ENCODE results near the gene PMEL. TPM values are rescaled to one million over a fixed set of nuclear protein-coding genes. Genes with fewer than 3 reads are reported as not detected.

PMEL gene
- total and polyA plus RNA-seq, 7 donors, result 0.14 to 0.37 (median 0.22) TPM; not detected in 3

Other genes with a start within 250 kb of the PMEL start
- 100 to 1,000 TPM; 127 to 193 (median 165) TPM for gene BLOC1S1, start 250.0 kb downstream of the PMEL start, total RNA-seq
- 100 to 1,000 TPM; 185 to 260 (median 228) TPM for gene BLOC1S1, start 250.0 kb downstream of the PMEL start, polyA plus RNA-seq
- gene RDH5, start 245.6 kb downstream of the PMEL start, total RNA-seq, result 10 to 100 TPM; 11.4 to 25.4 (median 16.0) TPM
- 10 to 100 TPM in 2 of 3 donors, 1 to 10 TPM in 1; 7.0 to 14.0 (median 11.9) TPM for gene RDH5, start 245.6 kb downstream of the PMEL start, polyA plus RNA-seq
- gene CD63, start 237.0 kb downstream of the PMEL start, total RNA-seq, result 1,000 to 10,000 TPM in 2 of 4 donors, 100 to 1,000 TPM in 2; 592 to 1,401 (median 983) TPM
- gene CD63, start 237.0 kb downstream of the PMEL start, polyA plus RNA-seq, result 1,000 to 10,000 TPM; 1,147 to 2,407 (median 1,257) TPM
- 1 to 10 TPM in 3 of 4 donors, under 1 TPM in 1; 0.88 to 4.8 (median 1.4) TPM for gene GDF11, start 222.9 kb downstream of the PMEL start, total RNA-seq
- 1 to 10 TPM in 2 of 3 donors, under 1 TPM in 1; 0.34 to 3.7 (median 2.3) TPM for gene GDF11, start 222.9 kb downstream of the PMEL start, polyA plus RNA-seq
- 10 to 100 TPM; 38.3 to 52.6 (median 43.0) TPM for gene SARNP, start 148.3 kb downstream of the PMEL start, total RNA-seq
- gene SARNP, start 148.3 kb downstream of the PMEL start, polyA plus RNA-seq, result 10 to 100 TPM; 72.6 to 98.0 (median 81.5) TPM
- 10 to 100 TPM; 12.6 to 27.2 (median 15.0) TPM for gene ORMDL2, start 148.0 kb downstream of the PMEL start, total RNA-seq
- gene ORMDL2, start 148.0 kb downstream of the PMEL start, polyA plus RNA-seq, result 10 to 100 TPM; 21.6 to 68.2 (median 24.3) TPM
- 10 to 100 TPM; 10.8 to 15.5 (median 12.6) TPM for gene DNAJC14, start 136.5 kb downstream of the PMEL start, total RNA-seq
- 10 to 100 TPM; 10.5 to 23.8 (median 20.1) TPM for gene DNAJC14, start 136.5 kb downstream of the PMEL start, polyA plus RNA-seq
- gene MMP19, start 123.1 kb downstream of the PMEL start, total RNA-seq, result 1 to 10 TPM; 1.4 to 2.8 (median 1.8) TPM
- gene MMP19, start 123.1 kb downstream of the PMEL start, polyA plus RNA-seq, result 1 to 10 TPM in 2 of 3 donors, under 1 TPM in 1; 0.66 to 4.1 (median 1.1) TPM
- gene PYM1, start 38.1 kb downstream of the PMEL start, total RNA-seq, result 10 to 100 TPM; 14.6 to 20.6 (median 18.0) TPM
- 10 to 100 TPM; 19.0 to 39.8 (median 26.1) TPM for gene PYM1, start 38.1 kb downstream of the PMEL start, polyA plus RNA-seq
- 1 to 10 TPM; 4.3 to 5.4 (median 4.9) TPM for gene DGKA, start 34.9 kb downstream of the PMEL start, total RNA-seq
- 1 to 10 TPM; 2.0 to 2.6 (median 2.0) TPM for gene DGKA, start 34.9 kb downstream of the PMEL start, polyA plus RNA-seq
- gene CDK2, start 788 bp upstream of the PMEL start, total RNA-seq, result 10 to 100 TPM in 1 of 4 donors, 1 to 10 TPM in 3; 6.3 to 12.0 (median 7.9) TPM
- gene CDK2, start 788 bp upstream of the PMEL start, polyA plus RNA-seq, result 10 to 100 TPM in 2 of 3 donors, 1 to 10 TPM in 1; 5.1 to 13.9 (median 10.2) TPM
- 100 to 1,000 TPM in 2 of 4 donors, 10 to 100 TPM in 2; 92.8 to 107 (median 103) TPM for gene RAB5B, start 8.0 kb upstream of the PMEL start, total RNA-seq
- 10 to 100 TPM; 36.8 to 83.6 (median 52.1) TPM for gene RAB5B, start 8.0 kb upstream of the PMEL start, polyA plus RNA-seq
- gene SUOX, start 31.2 kb upstream of the PMEL start, total RNA-seq, result 10 to 100 TPM; 12.1 to 24.6 (median 15.6) TPM
- 10 to 100 TPM; 13.8 to 25.5 (median 15.5) TPM for gene SUOX, start 31.2 kb upstream of the PMEL start, polyA plus RNA-seq
- gene IKZF4, start 55.0 kb upstream of the PMEL start, total RNA-seq, result 1 to 10 TPM; 5.9 to 8.2 (median 8.1) TPM
- gene IKZF4, start 55.0 kb upstream of the PMEL start, polyA plus RNA-seq, result 1 to 10 TPM; 1.6 to 5.2 (median 2.3) TPM
- gene RPS26, start 75.9 kb upstream of the PMEL start, total RNA-seq, result 10 to 100 TPM; 16.6 to 49.8 (median 23.6) TPM
- 1,000 to 10,000 TPM in 1 of 3 donors, 100 to 1,000 TPM in 2; 712 to 1,360 (median 853) TPM for gene RPS26, start 75.9 kb upstream of the PMEL start, polyA plus RNA-seq
- 1 to 10 TPM in 2 of 4 donors, under 1 TPM in 2; 0.71 to 3.9 (median 1.3) TPM for gene ERBB3, start 114.1 kb upstream of the PMEL start, total RNA-seq
- gene ERBB3, start 114.1 kb upstream of the PMEL start, polyA plus RNA-seq, result under 1 TPM; 0.13 to 0.26 (median 0.26) TPM
- gene PA2G4, start 138.5 kb upstream of the PMEL start, total RNA-seq, result 100 to 1,000 TPM in 3 of 4 donors, 10 to 100 TPM in 1; 75.3 to 138 (median 112) TPM
- 100 to 1,000 TPM; 115 to 258 (median 157) TPM for gene PA2G4, start 138.5 kb upstream of the PMEL start, polyA plus RNA-seq
- gene RPL41, start 150.6 kb upstream of the PMEL start, total RNA-seq, result 1,000 to 10,000 TPM; 2,052 to 2,475 (median 2,223) TPM
- gene RPL41, start 150.6 kb upstream of the PMEL start, polyA plus RNA-seq, result 1,000 to 10,000 TPM; 3,632 to 4,096 (median 3,726) TPM
- 10 to 100 TPM in 1 of 4 donors, 1 to 10 TPM in 3; 5.0 to 10.3 (median 6.6) TPM for gene ZC3H10, start 152.2 kb upstream of the PMEL start, total RNA-seq
- 1 to 10 TPM; 3.5 to 7.8 (median 4.5) TPM for gene ZC3H10, start 152.2 kb upstream of the PMEL start, polyA plus RNA-seq
- gene ESYT1, start 162.2 kb upstream of the PMEL start, total RNA-seq, result 10 to 100 TPM; 36.7 to 57.4 (median 44.4) TPM
- gene ESYT1, start 162.2 kb upstream of the PMEL start, polyA plus RNA-seq, result 10 to 100 TPM; 20.2 to 40.6 (median 21.0) TPM
- 1,000 to 10,000 TPM in 1 of 4 donors, 100 to 1,000 TPM in 3; 113 to 2,222 (median 606) TPM for gene MYL6B, start 186.5 kb upstream of the PMEL start, total RNA-seq
- gene MYL6B, start 186.5 kb upstream of the PMEL start, polyA plus RNA-seq, result 100 to 1,000 TPM; 151 to 786 (median 413) TPM
- gene MYL6, start 192.3 kb upstream of the PMEL start, total RNA-seq, result 100 to 1,000 TPM; 216 to 395 (median 291) TPM
- 100 to 1,000 TPM; 384 to 711 (median 489) TPM for gene MYL6, start 192.3 kb upstream of the PMEL start, polyA plus RNA-seq
- gene SMARCC2, start 223.4 kb upstream of the PMEL start, total RNA-seq, result 10 to 100 TPM; 49.8 to 78.7 (median 69.7) TPM
- 10 to 100 TPM; 16.5 to 46.1 (median 26.5) TPM for gene SMARCC2, start 223.4 kb upstream of the PMEL start, polyA plus RNA-seq

All from psoas muscle (tissue), 7 donors.